OCI-LY1 (cell line): Measurements from ENCODE around the gene SNRNP200.

Experiments
- H2AFZ ChIP-seq: fragments of 200-600 bp; sonication (generic), shearing (Covaris generic); 2 replicates; pipeline ENCODE4 v1.6.0; 2014; ENCODE audit warnings: antibody characterized with exemption, mild to moderate bottlenecking, low read length
- H3F3A ChIP-seq: fragments of 200-600 bp; sonication (generic), shearing (Covaris generic); 2 replicates; pipeline ENCODE4 v1.6.0; 2014; ENCODE audit warnings: mild to moderate bottlenecking, antibody characterized with exemption, low read length, moderate library complexity; ENCODE audit not compliant: insufficient read depth
- H3K27ac ChIP-seq: fragments of 200-600 bp; sonication (generic); 2 replicates; pipeline ENCODE4 v1.5.1; 2014; ENCODE audit warnings: low read length, mixed run types, mild to moderate bottlenecking, low read depth; ENCODE audit not compliant: poor library complexity, severe bottlenecking
- H3K27me3 ChIP-seq: fragments of 200-600 bp; sonication (generic); 2 replicates; pipeline ENCODE4 v1.6.0; 2014; ENCODE audit warnings: antibody characterized with exemption, mild to moderate bottlenecking, low read length, moderate library complexity; ENCODE audit not compliant: insufficient read depth
- H3K36me3 ChIP-seq: fragments of 200-600 bp; sonication (generic); 2 replicates; pipeline ENCODE4 v1.6.1; 2014; ENCODE audit warnings: mild to moderate bottlenecking, antibody characterized with exemption, low read length, moderate library complexity, mixed read lengths; ENCODE audit not compliant: insufficient read depth
- H3K4me1 ChIP-seq: fragments of 200-600 bp; sonication (generic); 2 replicates; pipeline ENCODE4 v1.5.1; 2014; ENCODE audit warnings: mild to moderate bottlenecking, low read length, moderate library complexity; ENCODE audit not compliant: insufficient read depth, severe bottlenecking
- H3K4me2 ChIP-seq: fragments of 200-600 bp; sonication (generic), shearing (Covaris generic); 2 replicates; pipeline ENCODE4 v1.6.1; 2014; ENCODE audit warnings: low read length
- H3K4me3 ChIP-seq: fragments of 200-600 bp; sonication (generic); 2 replicates; pipeline ENCODE4 v1.5.1; 2014; ENCODE audit warnings: low read length, low read depth, mild to moderate bottlenecking, mixed read lengths; ENCODE audit not compliant: poor library complexity, severe bottlenecking
- H3K79me2 ChIP-seq: fragments of 200-600 bp; shearing (Covaris generic); 2 replicates; pipeline ENCODE4 v1.6.1; 2016; ENCODE audit warnings: mixed run types, low read length, mixed read lengths; ENCODE audit not compliant: insufficient read depth
- H3K9ac ChIP-seq: fragments of 200-600 bp; sonication (generic), shearing (Covaris generic); 2 replicates; pipeline ENCODE4 v1.6.1; 2014; ENCODE audit warnings: mild to moderate bottlenecking, low read length, mixed read lengths
- H3K9me2 ChIP-seq: fragments of 200-600 bp; sonication (generic), shearing (Covaris generic); 2 replicates; pipeline ENCODE4 v1.6.1; 2014; ENCODE audit warnings: low read depth, mild to moderate bottlenecking, low read length, mixed read lengths
- H3K9me3 ChIP-seq: fragments of 200-600 bp; shearing (Covaris generic); 2 replicates; pipeline ENCODE4 v1.6.1; 2014; ENCODE audit warnings: low read length, mixed read lengths
- H4K20me1 ChIP-seq: fragments of 200-600 bp; sonication (generic), shearing (Covaris generic); 2 replicates; pipeline ENCODE4 v1.6.0; 2016; ENCODE audit warnings: mild to moderate bottlenecking, low read length; ENCODE audit not compliant: insufficient read depth
- CTCF ChIP-seq: fragments of 200-600 bp; sonication (generic), shearing (Covaris generic); IDR thresholded peaks from 2 replicates; pipeline ENCODE4 v1.5.1; 2017; ENCODE audit warnings: mild to moderate bottlenecking, antibody characterized with exemption, low read length, moderate library complexity, mixed read lengths
- EZH2 ChIP-seq: fragments of 200-600 bp; sonication (generic), shearing (Covaris generic); IDR thresholded peaks from 2 replicates; pipeline ENCODE4 v1.8.0; 2017; ENCODE audit warnings: borderline replicate concordance, mixed run types, mild to moderate bottlenecking, antibody characterized with exemption, low read length, moderate library complexity, mixed read lengths

Gene SNRNP200

GRCh38 chr2:96329874-96330273, 24.5 kb upstream of the SNRNP200 start:
- Histone ChIP-seq H4K20me1 (no peaks in the 10 kb centered on the region), H3K27me3 (no peaks in the 10 kb centered on the region), H3K27ac (no peak overlapping the region), H3K9me2 (no peaks in the 10 kb centered on the region), H2AFZ (no peak overlapping the region), H3K4me2 (no peak overlapping the region), H3K79me2 (0 out of 2 replicates have a peak, but pooled peaks cover 7% of the 10 kb centered on the region), H3F3A (0 out of 2 replicates have a peak, but pooled peaks cover 5% of the 10 kb centered on the region), H3K9me3 (no peaks in the 10 kb centered on the region), H3K36me3 (peaks cover 39% of the 10 kb centered on the region), H3K4me3 (no peak overlapping the region), H3K9ac (no peak overlapping the region), H3K4me1 (peaks cover 26% of the 10 kb centered on the region)
- TF ChIP-seq CTCF = no peak
- no peak for TF ChIP-seq EZH2

GRCh38 chr2:96329456-96329855, 24.1 kb upstream of the SNRNP200 start:
- no peaks in the 10 kb centered on the region for H3K9me2 ChIP-seq
- no peak overlapping the region for H3K27ac ChIP-seq
- no peak for TF ChIP-seq EZH2
- 0 out of 2 replicates have a peak, but pooled peaks cover 4% of the 10 kb centered on the region for H3K79me2 ChIP-seq
- H2AFZ ChIP-seq = no peak overlapping the region
- no peak overlapping the region for H3K4me2 ChIP-seq
- H3K4me1 ChIP-seq = peaks cover 26% of the 10 kb centered on the region
- peaks cover 39% of the 10 kb centered on the region for H3K36me3 ChIP-seq
- H4K20me1 ChIP-seq = no peaks in the 10 kb centered on the region
- no peak overlapping the region for H3K4me3 ChIP-seq
- H3K27me3 ChIP-seq = no peaks in the 10 kb centered on the region
- H3K9ac ChIP-seq = no peak overlapping the region
- H3F3A ChIP-seq = 0 out of 2 replicates have a peak, but pooled peaks cover 5% of the 10 kb centered on the region
- no peaks in the 10 kb centered on the region for H3K9me3 ChIP-seq

- Histone ChIP-seq H3K4me2 (no peak overlapping the region), H3K27ac (no peak overlapping the region), H3K4me3 (no peak overlapping the region), H3K9me3 (no peaks in the 10 kb centered on the region), H3F3A (no peaks in the 10 kb centered on the region), H3K9me2 (no peaks in the 10 kb centered on the region), H3K4me1 (peaks cover 31% of the 10 kb centered on the region), H2AFZ (no peak overlapping the region), H3K27me3 (no peaks in the 10 kb centered on the region), H3K79me2 (0 out of 2 replicates have a peak, but pooled peaks cover 4% of the 10 kb centered on the region), H3K9ac (no peak overlapping the region), H3K36me3 (peaks cover 39% of the 10 kb centered on the region), H4K20me1 (no peaks in the 10 kb centered on the region)
- TF ChIP-seq CTCF (no peak), EZH2 (no peak)
These were observed 21.9 kb upstream of the SNRNP200 start for GRCh38 chr2:96326990-96327820.
